DMS 273 (cell line): ENCODE measurements around the gene GSC.
"Not testable (repeated sequence)": the region's sequence is repeated elsewhere in the genome, so short reads cannot be mapped to it uniquely, and the experiment has no call there.

ENCODE experiments used
- DNase-seq: peaks from one replicate; lab custom pipeline; 2025; ENCODE audit not compliant: unreplicated experiment; lab: John Stamatoyannopoulos, UW

The GSC gene

GRCh38 chr14:94769391-94770250 lies at the start of gene GSC:
Gene GSC, minus strand, starts transcription at chr14:94770113. Its CDS starts 98 bp downstream, at chr14:94770015.
- peak; percentile 80 for DNase-seq

GRCh38 chr14:94819531-94819930 lies 49.6 kb upstream of the GSC start:
- DNase-seq, result no peak

- DNase-seq, result peak; percentile 51
These were observed 46.2 kb upstream of the GSC start for GRCh38 chr14:94816113-94816512.

- no peak for DNase-seq
These were observed 35.9 kb upstream of the GSC start for GRCh38 chr14:94805680-94806288.

GRCh38 chr14:94801225-94801624 lies 31.3 kb upstream of the GSC start:
- no peak for DNase-seq

GRCh38 chr14:94800764-94801163 lies 30.9 kb upstream of the GSC start:
- not testable (repeated sequence) for DNase-seq

- no peak for DNase-seq
These were observed 28.0 kb upstream of the GSC start for GRCh38 chr14:94797887-94798286.

- DNase-seq, result no peak
These were observed 26.4 kb upstream of the GSC start for GRCh38 chr14:94796278-94796677.

- DNase-seq, result no peak
These were observed 25.5 kb upstream of the GSC start for GRCh38 chr14:94795372-94795771.

GRCh38 chr14:94793901-94794300 lies 24.0 kb upstream of the GSC start:
- no peak for DNase-seq

GRCh38 chr14:94787655-94788054 lies 17.7 kb upstream of the GSC start:
- DNase-seq, result no peak

- DNase-seq, result no peak
These were observed 17.2 kb upstream of the GSC start for GRCh38 chr14:94787092-94787491.

GRCh38 chr14:94780536-94781399 lies 10.9 kb upstream of the GSC start:
- no peak for DNase-seq

GRCh38 chr14:94779713-94780112 lies 9.8 kb upstream of the GSC start:
- DNase-seq, result no peak

- DNase-seq, result no peak
These were observed 5.9 kb upstream of the GSC start for GRCh38 chr14:94775871-94776210.

GRCh38 chr14:94775091-94775870 lies 5.4 kb upstream of the GSC start:
- DNase-seq, result no peak

GRCh38 chr14:94774344-94775090 lies 4.6 kb upstream of the GSC start:
- DNase-seq, result no peak

- no peak for DNase-seq
These were observed 3.9 kb upstream of the GSC start for GRCh38 chr14:94773655-94774343.

- DNase-seq, result no peak
These were observed 3.2 kb upstream of the GSC start for GRCh38 chr14:94773061-94773648.
